ENCODE data around the gene GABARAP. TPM values are rescaled to one million over a fixed set of nuclear protein-coding genes. Genes with fewer than 3 reads are reported as not detected.

Gene GABARAP
- total RNA-seq, 1 donor from 2014 or later: 277 TPM

DNA sequence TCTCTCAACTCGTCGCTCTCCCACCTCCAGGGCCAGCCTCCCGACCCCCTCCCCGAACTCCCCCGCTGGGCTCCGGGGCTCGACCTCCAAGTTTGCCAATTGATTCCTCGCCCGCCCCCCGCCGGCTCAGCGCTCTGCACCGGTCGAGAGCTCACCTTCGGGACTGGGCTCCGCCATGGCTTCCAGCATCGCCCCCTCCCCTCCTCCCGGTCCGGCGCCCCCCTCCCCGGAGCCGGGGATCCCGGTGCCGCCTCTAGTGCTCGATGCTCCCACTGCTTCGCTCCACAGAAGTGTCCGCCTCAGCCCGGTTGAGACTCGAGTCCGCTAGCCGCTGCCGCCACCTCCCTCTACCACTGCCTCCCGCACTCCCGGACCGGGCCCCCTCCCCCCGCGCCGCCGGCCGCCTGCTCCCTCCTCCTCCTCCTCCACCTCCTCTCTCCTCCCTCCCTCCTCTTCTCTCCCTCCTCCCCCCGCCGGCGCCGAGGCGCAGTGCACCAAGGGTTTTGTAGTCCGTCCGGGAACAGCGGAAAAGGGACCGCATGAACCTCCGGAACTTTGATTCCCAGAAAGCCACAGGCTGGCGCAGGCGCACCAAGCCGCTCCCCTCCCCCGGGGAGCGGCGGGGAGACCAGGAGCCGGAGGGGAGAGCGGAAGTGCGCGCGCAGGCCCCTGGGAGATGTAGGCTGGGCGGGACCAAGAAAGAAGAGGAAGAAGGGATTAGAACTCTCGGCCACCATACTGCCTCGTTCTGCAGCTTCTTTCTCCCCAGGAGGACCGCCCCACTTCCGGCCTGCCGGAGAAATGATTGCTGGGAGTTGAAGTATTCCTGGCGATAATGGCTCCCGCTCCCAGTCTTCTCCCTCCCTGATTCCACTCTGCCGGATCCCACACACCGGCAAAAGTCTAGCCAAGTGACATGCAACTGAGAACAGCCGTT, 2.9 kb downstream of the GABARAP start, which contains the start of gene PHF23:
Gene PHF23 (minus strand): TSS at position 367 of the 937 bp plus-strand sequence. CDS start 178 bp downstream, at position 189.
- H3K27me3 ChIP-seq (ENCODE audit: control insufficient read depth, insufficient read depth, low read length): no peaks in the 10 kb centered on the region
- peaks cover 5% of the 10 kb centered on the region for H3K36me3 ChIP-seq (ENCODE audit: control insufficient read depth, insufficient read depth, low read length)
- peak; percentile 93 for DNase-seq (ENCODE audit: low read depth)
- TF ChIP-seq, protein P1, sequence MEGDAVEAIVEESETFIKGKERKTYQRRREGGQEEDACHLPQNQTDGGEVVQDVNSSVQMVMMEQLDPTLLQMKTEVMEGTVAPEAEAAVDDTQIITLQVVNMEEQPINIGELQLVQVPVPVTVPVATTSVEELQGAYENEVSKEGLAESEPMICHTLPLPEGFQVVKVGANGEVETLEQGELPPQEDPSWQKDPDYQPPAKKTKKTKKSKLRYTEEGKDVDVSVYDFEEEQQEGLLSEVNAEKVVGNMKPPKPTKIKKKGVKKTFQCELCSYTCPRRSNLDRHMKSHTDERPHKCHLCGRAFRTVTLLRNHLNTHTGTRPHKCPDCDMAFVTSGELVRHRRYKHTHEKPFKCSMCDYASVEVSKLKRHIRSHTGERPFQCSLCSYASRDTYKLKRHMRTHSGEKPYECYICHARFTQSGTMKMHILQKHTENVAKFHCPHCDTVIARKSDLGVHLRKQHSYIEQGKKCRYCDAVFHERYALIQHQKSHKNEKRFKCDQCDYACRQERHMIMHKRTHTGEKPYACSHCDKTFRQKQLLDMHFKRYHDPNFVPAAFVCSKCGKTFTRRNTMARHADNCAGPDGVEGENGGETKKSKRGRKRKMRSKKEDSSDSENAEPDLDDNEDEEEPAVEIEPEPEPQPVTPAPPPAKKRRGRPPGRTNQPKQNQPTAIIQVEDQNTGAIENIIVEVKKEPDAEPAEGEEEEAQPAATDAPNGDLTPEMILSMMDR (IDR thresholded peaks at IDR 0.05; ENCODE audit: insufficient read depth, low read length, poor library complexity, severe bottlenecking): no peak
- H3K4me3 ChIP-seq (ENCODE audit: low read depth, low read length): peak within 1 kb of the TSS; percentile 97

DNA sequence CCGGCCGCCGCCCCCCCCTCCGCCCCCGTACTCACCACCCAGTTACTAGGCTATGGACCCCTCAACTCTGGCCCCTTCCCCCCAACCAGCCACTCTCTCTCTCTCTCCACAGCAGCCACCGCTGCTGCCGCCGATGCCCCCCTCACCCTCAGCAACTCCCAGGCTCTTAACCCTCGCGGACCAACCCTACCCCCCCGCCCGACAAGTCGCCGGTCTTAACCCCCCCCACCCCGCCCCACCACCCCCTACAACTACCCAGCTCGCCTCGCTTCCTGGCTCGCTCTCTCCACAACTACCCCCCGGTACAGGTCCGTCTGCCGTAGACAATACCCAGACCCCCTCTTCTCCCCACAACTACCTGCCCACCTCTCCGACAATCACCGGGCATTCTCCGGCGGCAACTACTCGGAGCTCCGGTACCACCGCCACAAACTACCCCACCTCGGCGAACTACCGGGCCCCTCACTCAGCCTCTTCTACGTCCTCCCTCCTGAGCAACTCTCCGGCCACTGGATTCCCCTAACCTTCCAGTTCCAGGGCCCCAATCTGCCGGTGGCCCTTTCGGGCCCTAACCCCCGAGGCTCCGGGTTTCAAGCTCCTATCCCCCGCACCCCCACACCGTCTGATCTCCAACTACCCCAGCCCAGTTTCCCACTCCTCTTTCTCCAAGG, 3.7 kb downstream of the GABARAP start:
- no peak for DNase-seq (ENCODE audit: low read depth)
- Histone ChIP-seq H3K27me3 (ENCODE audit: control insufficient read depth, insufficient read depth, low read length) (no peaks in the 10 kb centered on the region), H3K36me3 (ENCODE audit: control insufficient read depth, insufficient read depth, low read length) (peaks cover 5% of the 10 kb centered on the region), H3K4me3 (ENCODE audit: low read depth, low read length) (peak overlapping the region; percentile 97)
- TF ChIP-seq, protein P1 (IDR thresholded peaks at IDR 0.05; ENCODE audit: insufficient read depth, low read length, poor library complexity, severe bottlenecking): no peak

DNA sequence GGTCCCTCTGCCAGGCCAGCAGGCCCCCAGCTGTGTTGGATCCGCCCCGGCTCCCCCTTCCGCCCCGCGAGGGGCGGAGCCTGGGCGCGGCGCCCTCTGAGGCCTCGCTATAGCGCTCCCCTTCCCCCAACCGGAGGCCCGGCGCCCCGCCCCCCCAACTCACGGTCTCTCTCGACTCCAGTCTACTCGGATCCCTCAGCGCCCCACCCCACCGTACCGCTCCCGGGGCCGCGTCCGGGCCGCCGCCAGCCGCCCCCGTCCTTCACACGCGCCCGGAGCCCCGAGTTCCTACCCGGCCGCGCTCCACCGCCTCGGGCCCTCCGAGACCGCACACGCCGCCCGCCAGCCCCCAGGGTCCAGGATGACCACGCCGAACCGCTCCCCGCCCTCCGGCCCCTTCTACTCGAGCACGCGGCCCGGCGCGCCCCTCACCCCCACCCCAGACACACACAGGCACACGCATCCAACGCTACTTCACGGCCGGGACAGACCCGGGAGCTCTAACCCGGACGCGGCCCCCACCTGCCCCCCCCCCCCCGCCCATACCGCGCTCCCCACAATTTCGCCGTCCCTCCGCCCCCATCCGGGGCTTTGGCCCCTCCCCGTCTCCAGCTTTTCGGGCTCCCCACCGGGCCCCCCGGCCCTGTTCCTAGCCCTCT, 4.4 kb downstream of the GABARAP start:
- Histone ChIP-seq H3K27me3 (ENCODE audit: control insufficient read depth, insufficient read depth, low read length) (no peaks in the 10 kb centered on the region), H3K36me3 (ENCODE audit: control insufficient read depth, insufficient read depth, low read length) (peaks cover 5% of the 10 kb centered on the region), H3K4me3 (ENCODE audit: low read depth, low read length) (peak overlapping the region; percentile 97)
- DNase-seq (ENCODE audit: low read depth): no peak
- TF ChIP-seq, protein P1 (IDR thresholded peaks at IDR 0.05; ENCODE audit: insufficient read depth, low read length, poor library complexity, severe bottlenecking): no peak

DNA sequence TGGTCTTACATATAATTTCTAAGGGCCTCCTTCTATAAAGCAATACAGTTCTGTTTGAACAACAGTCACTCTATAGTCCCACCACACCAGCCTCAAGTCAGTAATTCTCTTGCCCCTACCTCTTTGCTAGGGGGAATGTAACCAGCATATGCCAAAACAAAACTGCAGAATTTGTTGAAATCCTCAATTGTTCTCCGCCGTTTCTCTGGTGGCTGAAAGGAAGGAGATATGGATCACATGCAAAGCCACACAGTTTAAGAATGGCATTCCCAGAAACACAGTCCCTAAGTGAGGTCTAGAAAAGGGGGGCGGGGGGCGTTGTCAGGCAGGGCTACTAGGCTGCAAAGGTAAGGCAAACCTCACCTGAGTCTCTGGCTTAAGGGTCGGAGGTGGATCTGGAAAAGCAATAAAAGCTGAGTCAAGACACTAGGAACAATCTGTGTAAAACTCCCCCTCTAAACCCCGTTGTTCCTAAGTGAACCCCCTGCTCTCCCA, 4.9 kb downstream of the GABARAP start:
- Histone ChIP-seq H3K27me3 (ENCODE audit: control insufficient read depth, insufficient read depth, low read length) (no peaks in the 10 kb centered on the region), H3K36me3 (ENCODE audit: control insufficient read depth, insufficient read depth, low read length) (peaks cover 5% of the 10 kb centered on the region), H3K4me3 (ENCODE audit: low read depth, low read length) (peak overlapping the region; percentile 97)
- TF ChIP-seq, protein P1 (IDR thresholded peaks at IDR 0.05; ENCODE audit: insufficient read depth, low read length, poor library complexity, severe bottlenecking): no peak
- no peak for DNase-seq (ENCODE audit: low read depth)

DNA sequence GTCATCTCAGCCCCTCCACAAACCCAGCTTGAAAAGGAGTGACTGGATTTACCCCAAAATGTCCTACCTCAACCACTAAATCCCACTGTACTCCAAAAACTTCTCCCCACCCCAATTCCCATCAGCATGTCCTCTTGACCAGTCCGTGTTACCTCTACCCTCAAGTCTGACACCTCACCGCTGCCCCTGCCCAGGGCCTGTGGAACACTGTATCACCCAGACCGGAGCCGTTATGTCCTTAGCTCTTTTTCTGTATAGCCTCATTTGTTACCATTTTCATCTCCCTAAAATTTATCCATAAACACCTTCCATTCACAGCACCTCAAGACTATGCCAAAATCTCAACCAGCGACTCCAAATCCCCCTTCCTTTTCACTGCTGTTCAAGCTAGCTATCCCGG, 5.4 kb downstream of the GABARAP start:
- no peaks in the 10 kb centered on the region for H3K27me3 ChIP-seq (ENCODE audit: control insufficient read depth, insufficient read depth, low read length)
- no peak for DNase-seq (ENCODE audit: low read depth)
- TF ChIP-seq, protein P1 (IDR thresholded peaks at IDR 0.05; ENCODE audit: insufficient read depth, low read length, poor library complexity, severe bottlenecking): no peak
- H3K36me3 ChIP-seq (ENCODE audit: control insufficient read depth, insufficient read depth, low read length): peaks cover 5% of the 10 kb centered on the region
- H3K4me3 ChIP-seq (ENCODE audit: low read depth, low read length): no peak overlapping the region

Measured in kidney epithelial cell (primary cell).